ENCODE results near the gene ATF1.
"Not testable (repeated sequence)": the region's sequence is repeated elsewhere in the genome, so short reads cannot be mapped to it uniquely, and the experiment has no call there.

The ATF1 gene

GRCh38 chr12:50842637-50843493 is 79.0 kb downstream of the ATF1 start, which contains the start of gene TMPRSS12:
TMPRSS12 (plus strand) TSS chr12:50842926; CDS start chr12:50842965, 39 bp downstream.
- H3K4me1 Mint-ChIP-seq (ENCODE audit: low read depth), result peaks cover 3% of the 10 kb centered on the region
- peaks cover 7% of the 10 kb centered on the region for H3K9me3 Mint-ChIP-seq
- H3K27me3 Mint-ChIP-seq, result peaks cover 12% of the 10 kb centered on the region
- H3K36me3 Mint-ChIP-seq (ENCODE audit: low read depth), result no peaks in the 10 kb centered on the region
- DNase-seq, result no peak
- no peak within 1 kb of the TSS for H3K4me3 Mint-ChIP-seq
- no peak within 1 kb of the TSS for H3K27ac Mint-ChIP-seq

GRCh38 chr12:50845021-50845647 is 81.2 kb downstream of the ATF1 start:
- H3K4me3 Mint-ChIP-seq, result no peak overlapping the region
- H3K9me3 Mint-ChIP-seq, result peaks cover 7% of the 10 kb centered on the region
- peaks cover 17% of the 10 kb centered on the region for H3K27me3 Mint-ChIP-seq
- no peaks in the 10 kb centered on the region for H3K36me3 Mint-ChIP-seq (ENCODE audit: low read depth)
- H3K27ac Mint-ChIP-seq, result no peak overlapping the region
- H3K4me1 Mint-ChIP-seq (ENCODE audit: low read depth), result peaks cover 3% of the 10 kb centered on the region
- no peak for DNase-seq

GRCh38 chr12:50848963-50849362 is 85.1 kb downstream of the ATF1 start:
- Mint-ChIP-seq H3K27ac (no peak overlapping the region), H3K36me3 (ENCODE audit: low read depth) (no peaks in the 10 kb centered on the region), H3K4me3 (no peak overlapping the region), H3K9me3 (peaks cover 2% of the 10 kb centered on the region), H3K27me3 (peaks cover 21% of the 10 kb centered on the region), H3K4me1 (ENCODE audit: low read depth) (no peaks in the 10 kb centered on the region)
- no peak for DNase-seq

GRCh38 chr12:50855218-50855617 is 91.3 kb downstream of the ATF1 start:
- not testable (repeated sequence) for H3K9me3 Mint-ChIP-seq; H3K36me3 Mint-ChIP-seq (ENCODE audit: low read depth); H3K4me3 Mint-ChIP-seq; H3K27me3 Mint-ChIP-seq; H3K4me1 Mint-ChIP-seq (ENCODE audit: low read depth); DNase-seq; H3K27ac Mint-ChIP-seq

DNA sequence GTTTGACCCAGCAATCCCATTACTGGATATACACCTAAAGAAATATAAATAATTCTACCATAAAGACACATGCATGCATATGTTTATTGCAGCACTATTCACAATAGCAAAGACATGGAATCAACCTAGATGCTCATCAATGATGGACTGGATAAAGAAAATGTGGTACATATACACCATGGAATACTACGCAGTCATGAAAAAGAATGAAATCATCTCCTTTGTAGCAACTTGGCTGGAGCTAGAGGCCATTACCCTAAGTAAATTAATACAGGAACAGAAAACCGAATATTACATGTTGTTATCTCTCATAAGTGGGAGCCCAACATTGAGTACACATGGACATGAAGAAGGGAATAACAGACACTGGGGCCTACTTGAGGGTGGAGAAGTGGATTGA is 91.8 kb downstream of the ATF1 start:
- H3K4me3 Mint-ChIP-seq; H3K36me3 Mint-ChIP-seq (ENCODE audit: low read depth); H3K27me3 Mint-ChIP-seq; H3K27ac Mint-ChIP-seq; DNase-seq; H3K9me3 Mint-ChIP-seq; H3K4me1 Mint-ChIP-seq (ENCODE audit: low read depth): not testable (repeated sequence)

DNA sequence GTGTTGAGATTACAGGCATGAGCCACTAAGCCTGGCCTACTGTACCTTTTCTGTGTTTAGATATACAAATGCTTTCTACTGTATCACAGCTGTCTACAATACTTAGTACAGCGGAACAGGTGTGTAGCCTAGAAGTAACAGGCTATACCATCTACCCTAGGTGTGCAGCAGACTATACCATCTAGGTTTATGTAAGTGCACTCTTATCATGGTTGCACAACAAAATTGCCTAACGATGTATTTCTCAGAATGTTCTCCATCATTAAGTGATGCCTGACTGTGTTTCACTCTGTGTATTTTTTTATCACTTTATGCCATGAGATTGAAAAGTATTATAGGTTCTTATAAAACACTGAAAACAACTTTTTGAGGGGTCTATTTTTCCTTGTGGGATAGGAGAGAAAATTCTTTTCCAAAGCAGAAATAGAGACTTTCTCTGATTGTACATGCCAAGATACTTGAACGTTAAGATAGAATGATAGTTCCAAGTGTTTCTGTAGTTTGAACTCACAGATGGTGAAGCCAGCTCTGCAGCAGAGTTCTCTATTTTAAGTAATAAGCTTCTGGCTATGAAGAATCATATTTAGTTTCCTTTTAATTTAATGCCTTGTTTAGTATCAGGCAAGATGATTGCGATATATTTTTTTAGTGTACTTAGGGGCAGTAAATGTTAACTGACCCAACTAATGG is 95.9 kb downstream of the ATF1 start:
- Mint-ChIP-seq H3K27ac (no peak overlapping the region), H3K27me3 (no peaks in the 10 kb centered on the region), H3K9me3 (peaks cover 7% of the 10 kb centered on the region), H3K4me1 (ENCODE audit: low read depth) (no peaks in the 10 kb centered on the region), H3K36me3 (ENCODE audit: low read depth) (no peaks in the 10 kb centered on the region), H3K4me3 (no peak overlapping the region)
- DNase-seq, result no peak

DNA sequence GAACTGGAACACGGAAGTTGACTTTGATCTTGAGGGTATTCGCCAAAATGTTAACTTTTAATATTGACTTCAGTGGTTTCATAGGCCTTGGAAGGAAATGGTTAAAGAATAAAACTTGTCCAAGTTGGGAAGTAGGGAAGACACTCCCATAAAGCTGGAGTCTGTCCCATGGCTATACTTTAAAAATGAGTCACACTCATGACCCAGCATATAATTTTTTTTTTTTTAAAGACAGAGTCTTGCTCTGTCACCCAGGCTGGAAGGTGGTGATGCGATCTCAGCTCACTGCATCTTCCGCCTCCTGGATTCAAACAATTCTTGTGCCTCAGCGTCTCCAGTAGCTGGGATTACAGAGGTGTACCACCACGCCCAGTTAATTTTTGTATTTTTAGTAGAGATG is 98.4 kb downstream of the ATF1 start:
- H3K27me3 Mint-ChIP-seq, result no peaks in the 10 kb centered on the region
- peaks cover 5% of the 10 kb centered on the region for H3K4me1 Mint-ChIP-seq (ENCODE audit: low read depth)
- H3K4me3 Mint-ChIP-seq, result no peak overlapping the region
- peaks cover 7% of the 10 kb centered on the region for H3K9me3 Mint-ChIP-seq
- DNase-seq, result no peak
- peaks cover 3% of the 10 kb centered on the region for H3K36me3 Mint-ChIP-seq (ENCODE audit: low read depth)
- H3K27ac Mint-ChIP-seq, result no peak overlapping the region

- no peak overlapping the region for H3K27ac Mint-ChIP-seq
Observed at GRCh38 chr12:50865266-50865665, 101.4 kb downstream of the ATF1 start.

GRCh38 chr12:50868881-50869280 is 105.0 kb downstream of the ATF1 start:
- not testable (repeated sequence) for H3K27ac Mint-ChIP-seq; DNase-seq; H3K4me3 Mint-ChIP-seq; H3K27me3 Mint-ChIP-seq; H3K36me3 Mint-ChIP-seq (ENCODE audit: low read depth)
- Mint-ChIP-seq H3K9me3 (peaks cover 11% of the 10 kb centered on the region), H3K4me1 (ENCODE audit: low read depth) (peaks cover 16% of the 10 kb centered on the region)

More at GRCh38 chr12:50865266-50865665, 101.4 kb downstream of the ATF1 start:
- DNase-seq, result no peak
- Mint-ChIP-seq H3K4me3 (no peak overlapping the region), H3K27me3 (no peaks in the 10 kb centered on the region), H3K4me1 (ENCODE audit: low read depth) (peaks cover 16% of the 10 kb centered on the region), H3K9me3 (peaks cover 11% of the 10 kb centered on the region), H3K36me3 (ENCODE audit: low read depth) (peaks cover 3% of the 10 kb centered on the region)
